SW480 (cell line): Measurements from ENCODE around the gene PRPF6.

Experiments used
- DNase-seq: peaks from one replicate; pipeline ENCODE4 v3.0.0-alpha.2; 2016; ENCODE audit warnings: low spot score

The PRPF6 gene

DNA sequence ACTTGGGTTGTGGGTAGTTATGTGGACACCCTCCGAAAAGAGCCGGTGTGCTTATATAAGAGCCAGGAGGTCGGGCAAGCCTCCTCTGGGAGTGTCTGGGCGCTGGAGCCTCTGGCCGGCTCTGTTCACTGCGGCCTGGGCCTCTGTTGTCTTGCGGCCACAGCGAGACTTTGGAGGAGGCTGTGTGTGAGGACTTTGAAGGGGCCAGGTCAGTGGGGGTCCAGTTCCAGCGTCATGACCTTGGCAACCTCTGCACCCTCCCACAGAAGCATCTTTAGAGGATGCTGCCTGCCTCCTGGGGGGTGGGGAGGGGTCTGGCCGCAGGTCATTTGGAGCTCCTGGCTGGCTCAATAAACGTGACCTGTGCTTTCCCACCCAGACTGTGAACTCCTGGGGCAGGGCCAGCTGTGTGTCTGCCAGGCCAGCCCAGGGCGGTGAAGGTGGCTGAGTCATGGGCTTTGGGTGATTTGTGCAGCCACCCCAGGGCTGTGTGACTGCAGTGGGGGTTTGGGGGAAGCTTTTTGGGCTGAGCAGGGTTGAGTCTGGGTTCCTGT lies 83.3 kb downstream of the PRPF6 start:
- DNase-seq = no peak

GRCh38 chr20:64065062-64065973 lies 84.4 kb downstream of the PRPF6 start:
- DNase-seq = no peak

DNA sequence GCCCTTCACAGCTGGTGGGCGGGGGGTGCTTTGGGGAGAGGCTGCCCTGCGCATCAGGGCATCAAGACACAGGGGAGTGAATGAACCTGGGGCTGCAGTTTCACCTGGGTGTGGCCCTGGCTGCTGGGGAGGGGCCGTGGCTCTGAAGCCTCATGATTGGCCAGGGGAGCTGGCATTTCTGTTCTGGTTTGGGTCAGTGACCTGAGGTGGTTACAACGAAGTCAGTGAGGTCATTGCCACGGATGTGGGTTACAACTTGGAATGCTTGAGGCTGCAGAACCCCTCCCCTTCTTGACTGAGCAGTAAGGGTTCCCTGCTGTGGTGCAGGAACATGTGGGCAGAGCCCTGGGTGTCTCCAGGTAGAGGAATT lies 85.0 kb downstream of the PRPF6 start:
- peak; percentile 96 for DNase-seq

DNA sequence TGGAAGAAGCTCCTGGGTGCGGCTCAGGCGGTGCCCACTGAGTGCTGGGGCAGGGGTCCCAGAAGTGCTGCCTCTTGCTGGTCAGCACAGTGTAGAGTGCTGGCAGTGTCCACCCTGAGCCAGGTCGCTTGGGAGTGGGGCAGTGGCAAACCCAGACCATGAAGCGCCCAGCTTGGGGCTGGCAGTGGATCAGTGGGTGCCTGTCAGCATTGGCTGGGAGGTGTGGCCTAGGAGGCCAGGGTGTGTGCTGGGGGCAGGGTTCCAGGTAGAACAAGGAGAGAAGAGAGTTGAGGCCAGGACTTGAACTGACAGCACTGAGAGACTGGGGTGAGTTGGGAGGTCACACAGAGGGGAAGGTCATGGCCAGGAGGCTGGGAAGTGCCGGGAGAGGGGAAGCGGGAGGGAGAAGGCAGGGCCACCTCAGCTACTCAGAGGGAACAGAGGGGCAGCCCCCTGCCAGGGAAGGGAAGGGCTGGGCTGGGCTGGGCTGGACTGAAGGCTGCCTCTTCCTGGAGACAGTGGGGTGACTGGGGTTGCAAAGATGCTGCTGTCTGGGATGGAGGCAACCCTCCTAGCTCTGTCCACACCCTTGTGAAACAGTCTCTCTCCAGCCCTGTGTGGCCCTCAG lies 86.2 kb downstream of the PRPF6 start:
- no peak for DNase-seq

DNA sequence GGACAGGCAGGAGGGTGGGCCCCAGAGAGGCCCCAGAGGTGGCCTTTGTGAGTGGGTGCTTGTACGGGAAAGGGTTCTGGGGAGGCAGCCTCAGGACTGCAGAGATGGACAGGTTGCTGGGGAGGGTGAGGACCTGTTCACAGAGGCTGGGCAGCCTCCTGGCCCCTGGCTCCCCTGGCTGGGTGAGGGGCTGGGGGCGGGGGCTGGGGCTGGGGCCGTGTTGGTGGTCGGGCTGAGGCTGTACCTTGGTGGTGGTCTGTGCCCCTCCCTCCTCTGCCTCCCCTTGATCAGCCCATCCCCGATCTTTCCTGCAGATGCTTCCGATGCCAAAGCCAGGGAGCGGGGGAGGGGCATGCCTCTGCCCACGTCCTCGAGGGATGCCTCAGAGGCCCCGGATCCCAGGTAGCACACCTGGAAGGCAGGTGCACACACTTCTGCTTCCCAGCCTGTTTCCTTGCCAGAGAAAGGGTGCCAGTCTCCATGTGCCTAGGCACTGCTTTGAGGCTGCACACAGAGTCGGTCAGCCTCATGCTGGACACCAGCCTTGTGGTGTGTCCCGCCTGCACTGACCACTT lies 86.9 kb downstream of the PRPF6 start:
- DNase-seq = no peak

GRCh38 chr20:64068386-64069208 lies 87.7 kb downstream of the PRPF6 start:
- no peak for DNase-seq

DNA sequence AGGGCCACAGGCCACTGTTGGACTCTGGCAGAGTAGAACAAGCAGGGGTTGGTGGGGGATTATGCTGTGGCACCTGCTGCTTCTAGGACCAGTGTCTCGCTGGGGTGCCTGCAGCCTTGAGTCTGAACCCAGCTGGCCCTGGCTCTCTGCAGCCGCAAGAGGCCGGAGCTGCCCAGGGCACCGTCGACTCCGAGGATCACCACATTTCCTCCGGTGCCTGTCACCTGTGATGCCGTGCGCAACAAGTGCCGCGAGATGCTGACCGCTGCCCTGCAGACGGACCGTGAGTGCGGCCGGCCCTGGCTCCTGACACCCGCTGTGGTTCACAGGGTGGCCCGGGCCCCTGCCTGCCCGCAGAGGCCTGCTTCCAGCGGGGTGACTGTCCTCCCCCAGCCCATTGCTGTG lies 88.3 kb downstream of the PRPF6 start:
- DNase-seq = no peak

GRCh38 chr20:64069614-64070243 lies 88.8 kb downstream of the PRPF6 start:
- DNase-seq = no peak

DNA sequence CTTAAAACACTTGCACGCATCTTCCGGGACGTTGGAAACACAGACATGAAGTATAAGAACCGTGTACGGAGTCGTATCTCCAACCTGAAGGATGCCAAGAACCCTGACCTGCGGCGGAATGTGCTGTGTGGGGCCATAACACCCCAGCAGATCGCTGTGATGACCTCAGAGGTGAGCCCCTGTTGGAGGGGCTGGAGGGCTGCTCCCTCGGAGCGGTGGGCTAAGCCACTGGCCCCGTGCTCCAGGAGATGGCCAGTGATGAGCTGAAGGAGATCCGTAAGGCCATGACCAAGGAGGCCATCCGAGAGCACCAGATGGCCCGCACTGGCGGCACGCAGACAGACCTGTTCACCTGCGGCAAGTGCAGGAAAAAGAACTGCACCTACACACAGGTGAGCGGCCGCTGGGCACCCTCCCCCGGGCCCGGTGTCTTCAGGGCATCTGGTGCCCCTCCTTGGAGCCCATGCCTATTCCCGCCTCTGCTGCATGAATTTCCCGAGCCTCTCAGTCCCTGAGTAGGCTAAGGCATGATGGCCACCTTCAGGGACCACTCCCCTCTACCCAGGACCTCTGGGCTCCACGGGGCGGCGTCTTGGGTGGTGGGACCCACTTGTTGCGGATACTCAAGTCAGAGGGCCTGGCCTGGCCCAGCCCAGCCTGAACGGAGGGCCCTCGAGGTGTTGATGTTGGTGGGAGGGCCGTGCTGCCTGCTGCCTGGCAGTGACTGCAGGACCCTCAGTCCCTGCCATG lies 89.5 kb downstream of the PRPF6 start:
- no peak for DNase-seq

- no peak for DNase-seq
These were observed 90.7 kb downstream of the PRPF6 start for GRCh38 chr20:64071341-64072332.

DNA sequence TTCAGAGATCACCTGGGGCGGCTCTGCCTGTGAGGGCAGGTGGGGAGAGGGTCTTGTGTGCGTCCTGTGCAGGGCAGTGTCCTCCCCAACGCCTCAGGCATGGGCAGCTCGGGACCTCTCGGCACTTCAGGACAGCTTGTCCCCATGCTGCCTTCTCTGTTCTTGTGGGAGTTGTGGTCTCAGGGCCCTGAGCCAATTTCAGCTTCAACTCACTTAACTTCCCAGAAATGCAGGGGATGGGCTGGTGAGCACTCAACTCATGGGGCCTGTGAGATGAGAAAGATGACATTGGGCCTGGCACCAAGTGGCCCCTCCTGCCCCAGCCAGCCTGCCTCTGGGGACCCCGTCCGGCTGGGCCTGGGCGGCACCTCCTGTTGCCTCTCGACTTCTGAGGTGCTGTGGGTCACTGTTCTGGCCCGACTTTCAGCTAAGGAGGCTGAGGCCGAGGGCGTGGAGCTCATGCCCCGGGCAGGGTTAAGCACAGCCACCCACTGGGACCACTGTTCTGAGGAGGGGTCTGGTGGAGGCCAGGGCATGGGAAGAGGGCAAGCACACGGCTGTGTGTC lies 91.6 kb downstream of the PRPF6 start:
- DNase-seq = no peak

DNA sequence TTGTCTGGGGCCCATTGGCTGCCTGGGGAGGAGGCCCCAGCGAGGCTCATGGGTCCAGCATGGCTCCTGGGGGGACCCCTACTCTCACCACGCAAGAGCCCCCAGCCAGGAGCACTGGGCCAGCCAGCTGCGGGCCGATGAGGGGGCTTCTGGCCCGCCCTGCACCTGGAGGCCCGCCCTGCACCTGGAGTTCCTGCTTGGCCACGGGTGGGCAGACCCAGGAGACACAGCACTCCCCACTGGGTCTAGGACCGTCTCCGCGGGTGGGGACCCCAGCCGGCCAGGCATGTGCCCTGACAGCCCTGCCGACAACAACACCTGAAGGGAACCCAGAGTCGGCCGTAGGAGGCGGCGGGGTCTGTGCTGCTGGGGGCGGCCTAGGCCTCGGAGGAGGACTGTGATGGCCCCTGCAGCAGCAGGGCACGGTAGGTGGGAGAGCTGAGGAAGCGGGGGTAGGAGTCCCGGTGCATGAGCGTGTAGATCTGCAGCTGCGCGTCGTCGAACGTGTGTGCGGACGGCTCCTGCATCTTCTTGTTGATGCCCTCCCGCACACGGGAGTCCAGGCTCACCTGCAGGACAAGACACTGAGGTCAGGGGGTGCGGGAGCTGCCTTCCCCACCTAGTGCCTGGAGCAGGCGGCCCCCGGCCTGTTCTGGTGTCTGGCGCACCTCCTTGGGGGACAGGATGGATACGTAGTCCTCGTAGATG lies 92.7 kb downstream of the PRPF6 start:
- no peak for DNase-seq

GRCh38 chr20:64074184-64074789 lies 93.4 kb downstream of the PRPF6 start:
- DNase-seq = no peak

- no peak for DNase-seq
These were observed 94.0 kb downstream of the PRPF6 start for GRCh38 chr20:64074963-64075362.

GRCh38 chr20:64075556-64075955 lies 94.6 kb downstream of the PRPF6 start:
- DNase-seq = no peak

DNA sequence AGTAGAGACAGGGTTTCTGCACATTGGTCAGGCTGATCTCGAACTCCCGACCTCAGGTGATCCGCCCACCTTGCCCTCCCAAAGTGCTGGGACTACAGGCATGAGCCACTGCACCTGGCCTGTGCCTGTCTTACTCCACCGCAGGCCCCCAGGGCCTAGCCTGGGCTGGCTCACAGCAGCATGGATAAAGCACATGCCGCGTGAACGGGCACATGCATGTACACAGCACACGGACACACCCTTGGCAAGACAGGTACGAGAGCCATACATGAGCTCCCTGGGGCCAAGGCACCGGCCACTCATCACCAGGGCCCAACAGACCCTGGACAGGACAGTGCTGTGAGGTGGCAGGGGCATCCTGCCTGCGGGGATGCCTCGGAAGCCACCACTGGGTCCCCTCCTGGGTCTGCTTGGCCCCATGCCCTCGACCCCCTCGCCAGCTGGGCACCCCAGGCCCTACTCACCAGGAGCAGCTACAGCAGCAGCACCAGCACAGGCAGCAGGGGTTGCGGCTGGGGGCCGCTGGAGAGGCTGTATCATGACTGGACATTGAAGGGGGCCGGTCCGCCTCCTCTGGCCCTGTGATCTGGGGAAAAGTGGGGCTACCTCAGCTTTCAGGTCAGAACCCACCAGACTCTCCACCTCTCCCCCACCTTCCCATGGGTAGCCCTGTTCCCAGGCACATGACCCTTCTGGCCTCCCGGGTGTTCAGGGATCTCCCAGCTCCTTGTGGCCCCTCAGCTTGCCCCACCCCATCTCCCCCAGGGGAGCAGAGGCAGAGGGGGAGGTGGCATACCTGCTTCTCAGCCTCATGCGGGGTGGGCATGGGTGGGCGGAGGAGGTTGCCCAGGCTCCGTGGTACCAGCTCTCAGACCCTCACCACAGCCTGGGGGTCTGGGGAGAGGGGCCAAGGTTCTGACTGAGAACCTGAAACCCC lies 95.4 kb downstream of the PRPF6 start:
- DNase-seq = no peak

DNA sequence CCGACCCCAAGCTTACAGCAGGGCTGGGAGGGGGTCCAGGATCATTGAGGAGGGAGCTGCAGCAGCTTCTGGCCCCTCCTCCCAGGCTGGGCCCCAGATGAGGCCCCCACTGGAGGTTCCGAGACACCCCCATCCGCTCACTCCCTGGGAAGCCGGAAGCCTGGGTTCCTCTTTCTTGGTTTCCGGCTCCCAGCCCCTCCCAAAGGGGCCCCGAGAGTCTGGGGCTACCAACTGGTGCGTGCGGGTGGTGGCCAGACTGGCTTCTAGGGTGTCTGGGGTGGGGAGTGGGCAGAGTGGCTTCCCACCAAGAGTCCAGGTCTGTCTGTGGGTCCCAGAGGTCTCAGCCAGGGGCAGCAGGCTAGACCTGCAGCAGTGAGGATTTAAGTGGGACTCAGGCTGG lies 96.2 kb downstream of the PRPF6 start:
- DNase-seq = no peak
